HT1080 (cell line): ENCODE results near the gene DCST1. TPM values are rescaled to one million over a fixed set of nuclear protein-coding genes. Genes with fewer than 3 reads are reported as not detected.
A peak's percentile ranks its signal among the peaks of the same experiment; 100 is the strongest.

ENCODE experiments used
- DNase-seq: peaks from one replicate; pipeline ENCODE4 v3.0.0-alpha.2; 2015; ENCODE audit warnings: low read depth
- total RNA-seq: library from RNA; depleted of rRNA; stranded (reverse); fragments of >200 nt; shearing (Covaris generic); gene quantifications from 2 replicates; pipeline ENCODE4 v1.2.3, GENCODE V29; 2014

DCST1 gene
- total RNA-seq, 1 experiment from 2014 or later, result not detected

GRCh38 chr1:155012026-155012546 is 21.5 kb upstream of the DCST1 start:
- no peak for DNase-seq

- DNase-seq, result no peak
Measured at GRCh38 chr1:155012776-155013602, 20.6 kb upstream of the DCST1 start.

GRCh38 chr1:155013632-155014031 is 20.0 kb upstream of the DCST1 start:
- no peak for DNase-seq

- DNase-seq, result no peak
Measured at GRCh38 chr1:155014709-155015508, 18.7 kb upstream of the DCST1 start.

GRCh38 chr1:155015527-155016230 is 17.9 kb upstream of the DCST1 start:
- DNase-seq, result no peak

GRCh38 chr1:155016231-155016831 is 17.3 kb upstream of the DCST1 start:
- no peak for DNase-seq

GRCh38 chr1:155017041-155017945 is 16.3 kb upstream of the DCST1 start:
- peak; percentile 97 for DNase-seq

- no peak for DNase-seq
Measured at GRCh38 chr1:155017946-155018316, 15.7 kb upstream of the DCST1 start.

- no peak for DNase-seq
Measured at GRCh38 chr1:155018617-155019348, 14.8 kb upstream of the DCST1 start.

- DNase-seq, result no peak
Measured at GRCh38 chr1:155019377-155020245, 14.0 kb upstream of the DCST1 start.

- DNase-seq, result no peak
Measured at GRCh38 chr1:155022136-155022926, 11.3 kb upstream of the DCST1 start.

- DNase-seq, result no peak
Measured at GRCh38 chr1:155022927-155023236, 10.7 kb upstream of the DCST1 start.

GRCh38 chr1:155023627-155024026 is 10.0 kb upstream of the DCST1 start:
- DNase-seq, result no peak

- no peak for DNase-seq
Measured at GRCh38 chr1:155024315-155024714, 9.3 kb upstream of the DCST1 start.

GRCh38 chr1:155026154-155026553 is 7.5 kb upstream of the DCST1 start:
- DNase-seq, result no peak

- DNase-seq, result peak; percentile 52
Measured at GRCh38 chr1:155026588-155026987, 7.0 kb upstream of the DCST1 start.

GRCh38 chr1:155029513-155030242 is 3.9 kb upstream of the DCST1 start:
- DNase-seq, result no peak
